Cardiac fibroblast (primary cell): ENCODE results near the gene KRTAP17-1.

ENCODE experiments used
- DNase-seq, 2 donors: peaks; one replicate each; pipeline versions ENCODE4 v3.0.0 to v3.0.0-alpha.2; 2010; ENCODE audit warnings: low read depth in 2 of 2
- H3K4me3 ChIP-seq, 2 donors: replicated peaks in 1 of 2; 1 replicate in 1 of 2; 2 replicates in 1 of 2; pipeline ENCODE4 v1.5.1; 2011; ENCODE audit warnings: low read depth in 2 of 2, low read length in 2 of 2, mild to moderate bottlenecking in 2 of 2, moderate library complexity in 1 of 2
- TF ChIP-seq, protein P1 (sequence below): IDR thresholded peaks from one replicate; pipeline ENCODE4 v1.5.1; 2011; ENCODE audit warnings: low read depth, mild to moderate bottlenecking, low read length, inconsistent platforms

Gene KRTAP17-1

DNA sequence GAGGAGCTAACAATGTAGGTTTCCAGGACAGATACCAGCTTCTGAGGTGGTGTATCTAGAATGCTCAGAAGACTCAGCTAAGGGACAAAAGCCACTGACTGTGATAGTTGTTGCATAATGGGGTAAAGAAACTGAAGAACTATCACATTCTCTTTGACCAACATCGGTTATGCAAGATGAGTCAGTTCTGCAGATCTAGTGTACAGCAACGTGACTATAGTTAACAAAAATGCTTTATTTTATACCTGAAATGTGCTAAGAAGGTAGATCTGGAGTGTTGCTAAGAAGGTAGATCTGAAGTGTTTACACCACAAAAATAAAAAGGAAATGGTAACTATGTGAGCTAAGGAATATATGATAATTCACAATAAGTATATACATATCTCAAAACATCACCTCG lies 47.8 kb downstream of the KRTAP17-1 start:
- TF ChIP-seq, protein P1, sequence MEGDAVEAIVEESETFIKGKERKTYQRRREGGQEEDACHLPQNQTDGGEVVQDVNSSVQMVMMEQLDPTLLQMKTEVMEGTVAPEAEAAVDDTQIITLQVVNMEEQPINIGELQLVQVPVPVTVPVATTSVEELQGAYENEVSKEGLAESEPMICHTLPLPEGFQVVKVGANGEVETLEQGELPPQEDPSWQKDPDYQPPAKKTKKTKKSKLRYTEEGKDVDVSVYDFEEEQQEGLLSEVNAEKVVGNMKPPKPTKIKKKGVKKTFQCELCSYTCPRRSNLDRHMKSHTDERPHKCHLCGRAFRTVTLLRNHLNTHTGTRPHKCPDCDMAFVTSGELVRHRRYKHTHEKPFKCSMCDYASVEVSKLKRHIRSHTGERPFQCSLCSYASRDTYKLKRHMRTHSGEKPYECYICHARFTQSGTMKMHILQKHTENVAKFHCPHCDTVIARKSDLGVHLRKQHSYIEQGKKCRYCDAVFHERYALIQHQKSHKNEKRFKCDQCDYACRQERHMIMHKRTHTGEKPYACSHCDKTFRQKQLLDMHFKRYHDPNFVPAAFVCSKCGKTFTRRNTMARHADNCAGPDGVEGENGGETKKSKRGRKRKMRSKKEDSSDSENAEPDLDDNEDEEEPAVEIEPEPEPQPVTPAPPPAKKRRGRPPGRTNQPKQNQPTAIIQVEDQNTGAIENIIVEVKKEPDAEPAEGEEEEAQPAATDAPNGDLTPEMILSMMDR: no peak
- H3K4me3 ChIP-seq: no peak overlapping the region
- no peak for DNase-seq

DNA sequence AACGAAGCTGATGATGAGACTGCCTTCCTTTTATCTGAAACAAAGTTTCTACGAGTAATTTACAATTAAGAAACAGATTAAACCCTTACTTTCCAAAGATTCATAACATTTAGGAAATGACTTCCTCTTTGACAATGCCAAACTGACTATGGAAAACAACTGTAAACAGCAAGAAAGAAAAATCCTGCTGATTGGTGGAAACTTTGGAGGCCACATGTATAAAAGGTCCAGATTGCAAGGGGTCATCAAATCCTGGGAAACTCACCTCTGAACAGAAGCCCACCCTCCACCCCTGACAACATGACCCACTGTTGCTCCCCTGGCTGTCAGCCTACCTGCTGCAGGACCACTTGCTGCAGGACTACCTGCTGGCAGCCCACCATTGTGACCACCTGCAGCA lies 50.4 kb downstream of the KRTAP17-1 start, which contains the start of gene KRTAP9-6:
Gene KRTAP9-6, plus strand, starts transcription at position 301 of the 400 bp plus-strand sequence. Its CDS starts 0 bp downstream, at position 301.
- DNase-seq: no peak
- TF ChIP-seq, protein P1: no peak
- no peak within 1 kb of the TSS for H3K4me3 ChIP-seq
